Activated gamma-delta T cell (primary cell): Measurements from ENCODE around the gene ANKS1A.
"Not testable (repeated sequence)": the region's sequence is repeated elsewhere in the genome, so short reads cannot be mapped to it uniquely, and the experiment has no call there.

ENCODE experiments used
- DNase-seq: peaks from one replicate; lab custom pipeline; 2025; lab: John Stamatoyannopoulos, UW

The ANKS1A gene

GRCh38 chr6:34920097-34920496 is 31.0 kb downstream of the ANKS1A start:
- DNase-seq, result no peak

GRCh38 chr6:34922177-34922663 is 33.2 kb downstream of the ANKS1A start:
- DNase-seq, result no peak

GRCh38 chr6:34924831-34925625 is 36.0 kb downstream of the ANKS1A start:
- DNase-seq, result no peak

GRCh38 chr6:34926655-34927054 is 37.6 kb downstream of the ANKS1A start:
- DNase-seq, result no peak

- DNase-seq, result no peak
Measured at GRCh38 chr6:34928220-34928619, 39.2 kb downstream of the ANKS1A start.

GRCh38 chr6:34928695-34929094 is 39.6 kb downstream of the ANKS1A start:
- DNase-seq, result no peak

GRCh38 chr6:34929241-34929978 is 40.4 kb downstream of the ANKS1A start:
- no peak for DNase-seq

GRCh38 chr6:34930221-34930620 is 41.2 kb downstream of the ANKS1A start:
- no peak for DNase-seq

GRCh38 chr6:34932202-34932601 is 43.1 kb downstream of the ANKS1A start:
- DNase-seq, result not testable (repeated sequence)

- no peak for DNase-seq
Measured at GRCh38 chr6:34934516-34934915, 45.5 kb downstream of the ANKS1A start.

GRCh38 chr6:34938268-34938667 is 49.2 kb downstream of the ANKS1A start:
- DNase-seq, result no peak

GRCh38 chr6:34940030-34940434 is 51.0 kb downstream of the ANKS1A start:
- DNase-seq, result no peak

GRCh38 chr6:34941421-34941820 is 52.4 kb downstream of the ANKS1A start:
- no peak for DNase-seq

- DNase-seq, result no peak
Measured at GRCh38 chr6:34945317-34945716, 56.3 kb downstream of the ANKS1A start.

- no peak for DNase-seq
Measured at GRCh38 chr6:34947561-34947960, 58.5 kb downstream of the ANKS1A start.

- DNase-seq, result no peak
Measured at GRCh38 chr6:34949636-34950035, 60.6 kb downstream of the ANKS1A start.

GRCh38 chr6:34950849-34951248 is 61.8 kb downstream of the ANKS1A start:
- DNase-seq, result no peak

GRCh38 chr6:34951731-34952130 is 62.7 kb downstream of the ANKS1A start:
- no peak for DNase-seq

- no peak for DNase-seq
Measured at GRCh38 chr6:34953061-34954025, 64.3 kb downstream of the ANKS1A start.

GRCh38 chr6:34955442-34955841 is 66.4 kb downstream of the ANKS1A start:
- no peak for DNase-seq

GRCh38 chr6:34957231-34957783 is 68.3 kb downstream of the ANKS1A start:
- DNase-seq, result no peak

GRCh38 chr6:34958734-34959133 is 69.7 kb downstream of the ANKS1A start:
- DNase-seq, result no peak
